HepG2 (cell line): ENCODE results near the gene SEC14L5. TPM values are rescaled to one million over a fixed set of nuclear protein-coding genes. Genes with fewer than 3 reads are reported as not detected.
A peak's percentile ranks its signal among the peaks of the same experiment; 100 is the strongest.

ENCODE experiments used
- GABPA ChIP-seq, 2 experiments: IDR thresholded peaks; 2 replicates each; pipeline ENCODE4 v1.6.1; 2011 to 2016; ENCODE audit warnings: low read depth in 2 of 2, low read length in 1 of 2, missing biosample characterization in 1 of 2, missing genetic modification characterization in 1 of 2
- HBP1 ChIP-seq: IDR thresholded peaks from 2 replicates; pipeline ENCODE4 v1.6.1; 2016; ENCODE audit warnings: low read depth, control low read depth
- HMG20A ChIP-seq: IDR thresholded peaks from 2 replicates; pipeline ENCODE4 v1.6.1; 2016; ENCODE audit warnings: borderline replicate concordance
- PBX3 ChIP-seq: sonication (generic); formaldehyde crosslinking; IDR thresholded peaks from 2 replicates; pipeline ENCODE4 v1.8.1; 2023; ENCODE audit warnings: missing genetic modification reagents, inconsistent platforms, borderline replicate concordance
- RAD51 ChIP-seq: fragments of 450-650 bp; IDR thresholded peaks from 2 replicates; pipeline ENCODE4 v1.6.1; 2016; ENCODE audit warnings: borderline replicate concordance
- THRA ChIP-seq: sonication (generic); formaldehyde crosslinking; IDR thresholded peaks from 2 replicates; pipeline ENCODE4 v1.4.0; 2020; ENCODE audit warnings: missing genetic modification reagents, borderline replicate concordance
- ZBTB49 ChIP-seq: sonication (generic); formaldehyde crosslinking; IDR thresholded peaks from 2 replicates; pipeline ENCODE4 v1.4.0; 2020; ENCODE audit warnings: missing genetic modification reagents, borderline replicate concordance
- ZFX ChIP-seq: sonication (generic); formaldehyde crosslinking; IDR thresholded peaks from 2 replicates; pipeline ENCODE4 v1.4.0; 2020; ENCODE audit warnings: mild to moderate bottlenecking, low read depth, missing genetic modification reagents, moderate library complexity
- ZNF143 ChIP-seq: sonication (generic); formaldehyde crosslinking; IDR thresholded peaks from 2 replicates; pipeline ENCODE4 v1.4.0; 2020; ENCODE audit warnings: missing genetic modification reagents
- ZNF556 ChIP-seq: sonication (generic); formaldehyde crosslinking; IDR thresholded peaks from 2 replicates; pipeline ENCODE4 v1.4.0; 2020; ENCODE audit warnings: mild to moderate bottlenecking, missing genetic modification reagents, borderline replicate concordance
- ZNF629 ChIP-seq: sonication (generic); formaldehyde crosslinking; conservative IDR thresholded peaks from 2 replicates; pipeline ENCODE4 v1.5.0; 2020; ENCODE audit warnings: missing genetic modification reagents
- ZNF687 ChIP-seq: sonication (generic); formaldehyde crosslinking; IDR thresholded peaks from 2 replicates; pipeline ENCODE4 v1.5.1; 2020; ENCODE audit warnings: mild to moderate bottlenecking, missing genetic modification reagents, moderate library complexity
- ZNF766 ChIP-seq: sonication (generic); formaldehyde crosslinking; IDR thresholded peaks from 2 replicates; pipeline ENCODE4 v1.5.0; 2020; ENCODE audit warnings: missing genetic modification reagents, borderline replicate concordance
- ZNF800 ChIP-seq: sonication (generic); formaldehyde crosslinking; IDR thresholded peaks from 2 replicates; pipeline ENCODE4 v1.4.0; 2020; ENCODE audit warnings: missing genetic modification reagents
- polyA plus RNA-seq, 8 experiments: library from polyadenylated mRNA; depleted of rRNA in 3 of 8; stranded (reverse) in 7 of 8; unstranded in 1 of 8; fragments of >200 nt; fragmentation: Illumina TruSeq in 4 of 8; extraction: Trizol in 4 of 8; gene quantifications; 2 replicates each; pipeline versions ENCODE4 v1.2.1 to v1.2.3, GENCODE V29; 2011 to 2016; ENCODE audit warnings: low read depth in 4 of 8, missing spikeins in 1 of 8, mixed read lengths in 1 of 8; ENCODE audit not compliant: insufficient read depth in 1 of 8
- total RNA-seq, 5 experiments: library from RNA; depleted of rRNA; stranded (reverse); fragments of >200 nt; fragmentation: Illumina TruSeq; extraction: Trizol; gene quantifications; 2 replicates each; pipeline ENCODE4 v1.2.3, GENCODE V29; 2016; ENCODE audit warnings: low read depth in 1 of 5

SEC14L5 gene
- total and polyA plus RNA-seq, 2 of the 13 experiments (the other 11 are each of a cell fraction or from before 2014, with no cell fraction given), result 0.40 to 0.42 TPM

- no peak for TF ChIP-seq ZNF800
- TF ChIP-seq GABPA (IDR thresholded peaks at IDR 0.05; ENCODE audit: low read depth, low read length), result peak; percentile 68
- peak; percentile 84 for TF ChIP-seq GABPA (CRISPR knock-in tag; IDR thresholded peaks at IDR 0.05; ENCODE audit: low read depth)
- no peak for TF ChIP-seq RAD51
- 0 out of 2 replicates have a peak, but pooled peaks have one; percentile 62 for TF ChIP-seq ZNF556 (CRISPR knock-in tag)
- 0 out of 2 replicates have a peak, but pooled peaks have one; percentile 20 for TF ChIP-seq ZBTB49
- TF ChIP-seq ZNF687 (CRISPR knock-in tag), result peak; percentile 89
- no peak for TF ChIP-seq PBX3 (CRISPR knock-in tag)
- peak; percentile 14; the same call in 1 of the 2 replicates for TF ChIP-seq HMG20A
- no peak for TF ChIP-seq ZNF143 (CRISPR knock-in tag)
- no peak for TF ChIP-seq ZNF629 (CRISPR knock-in tag)
- peak; percentile 85; the same call in 1 of the 2 replicates for TF ChIP-seq THRA
- TF ChIP-seq ZNF766, result no peak
- TF ChIP-seq ZFX (CRISPR knock-in tag), result peak; percentile 61; the same call in 1 of the 2 replicates
- TF ChIP-seq HBP1, result no peak
These were observed 10.2 kb upstream of the SEC14L5 start (continued) for GRCh38 chr16:4947722-4948503.
